Glutamatergic neuron (in vitro differentiated cells): ENCODE measurements around the gene CSHL1. TPM values are rescaled to one million over a fixed set of nuclear protein-coding genes. Genes with fewer than 3 reads are reported as not detected.
A peak's percentile ranks its signal among the peaks of the same experiment; 100 is the strongest.
"Not testable (repeated sequence)": the region's sequence is repeated elsewhere in the genome, so short reads cannot be mapped to it uniquely, and the experiment has no call there.

ENCODE experiments used
- DNase-seq: peaks from one replicate; pipeline ENCODE4 v3.0.0; 2022
- H3K27ac Mint-ChIP-seq: one replicate; pipeline ENCODE4 v1.8.0; 2020; ENCODE audit warnings: mild to moderate bottlenecking, mixed read lengths, inconsistent platforms; ENCODE audit not compliant: unreplicated experiment
- H3K27me3 Mint-ChIP-seq: one replicate; pipeline ENCODE4 v1.8.0; 2020; ENCODE audit warnings: mild to moderate bottlenecking, moderate library complexity, mixed read lengths, inconsistent platforms; ENCODE audit not compliant: unreplicated experiment
- H3K36me3 Mint-ChIP-seq: one replicate; pipeline ENCODE4 v1.8.0; 2020; ENCODE audit warnings: mild to moderate bottlenecking, mixed read lengths, inconsistent platforms; ENCODE audit not compliant: unreplicated experiment
- H3K4me1 Mint-ChIP-seq: one replicate; pipeline ENCODE4 v1.8.0; 2020; ENCODE audit warnings: mild to moderate bottlenecking, low read depth, mixed read lengths, inconsistent platforms; ENCODE audit not compliant: unreplicated experiment
- H3K4me3 Mint-ChIP-seq: one replicate; pipeline ENCODE4 v1.8.0; 2020; ENCODE audit warnings: mild to moderate bottlenecking, mixed read lengths, inconsistent platforms; ENCODE audit not compliant: unreplicated experiment
- H3K9me3 Mint-ChIP-seq: one replicate; pipeline ENCODE4 v1.8.0; 2020; ENCODE audit warnings: mild to moderate bottlenecking, moderate library complexity, mixed read lengths, inconsistent platforms; ENCODE audit not compliant: unreplicated experiment
- total RNA-seq: library from RNA; stranded (reverse); fragmentation: NEBNext Ultra II Directional; extraction: Animal tissue kit (Norgen Biotek cat#: 25700); gene quantifications from one replicate; pipeline ENCODE4 v1.2.1, GENCODE V29; 2021; ENCODE audit not compliant: unreplicated experiment
- TF ChIP-seq, protein P1 (sequence below): fragments of 200-600 bp; sonication (generic); IDR thresholded peaks from one replicate; pipeline ENCODE4 v1.5.0; 2021; ENCODE audit not compliant: partially characterized antibody, unreplicated experiment

The CSHL1 gene
- total RNA-seq, 1 donor from 2014 or later: not detected

DNA sequence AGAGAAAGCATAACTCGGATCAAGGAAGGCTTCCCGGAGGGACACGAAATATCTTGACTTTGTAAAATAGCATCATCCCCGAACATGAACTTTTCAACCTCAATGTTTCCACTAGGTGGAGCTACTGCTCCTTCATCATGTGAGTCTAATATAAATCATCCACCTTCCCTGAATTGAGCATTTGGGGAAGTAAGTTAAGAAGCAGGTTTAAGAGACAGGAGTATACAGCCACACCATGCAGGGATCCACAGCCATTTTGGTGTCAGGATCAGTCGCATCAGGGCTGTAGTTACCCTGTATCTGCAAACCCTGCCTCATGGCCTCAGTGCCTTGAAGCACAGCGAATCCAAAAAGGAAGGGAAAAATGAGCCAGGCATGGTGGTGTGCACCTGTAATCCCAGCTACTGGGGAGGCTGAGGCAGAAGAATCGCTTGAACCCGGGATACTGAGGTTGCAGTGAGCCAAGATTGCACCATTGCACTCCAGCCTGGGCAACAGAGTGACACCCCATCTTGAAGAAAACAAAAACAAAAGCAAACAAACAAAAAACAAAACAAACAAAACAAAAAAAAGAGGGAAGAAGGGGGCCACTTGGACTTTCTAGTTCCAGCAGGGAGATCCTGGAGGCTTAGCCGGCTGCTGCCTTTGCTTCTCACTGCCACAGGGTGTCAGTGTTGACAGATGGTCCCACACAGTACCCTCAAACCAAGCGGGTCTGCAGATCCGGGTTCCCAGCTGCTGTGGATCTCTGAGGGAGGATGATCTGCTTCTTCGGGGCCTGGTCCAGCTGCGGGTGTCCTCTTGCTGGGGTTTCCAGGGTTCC, 21.8 kb downstream of the CSHL1 start:
- Mint-ChIP-seq H3K4me1 (peaks cover 24% of the 10 kb centered on the region), H3K27ac (peak overlapping the region; percentile 89)
- H3K36me3 Mint-ChIP-seq, H3K9me3 Mint-ChIP-seq, H3K4me3 Mint-ChIP-seq, H3K27me3 Mint-ChIP-seq: not testable (repeated sequence)
- DNase-seq: peak; percentile 53
- TF ChIP-seq, protein P1, sequence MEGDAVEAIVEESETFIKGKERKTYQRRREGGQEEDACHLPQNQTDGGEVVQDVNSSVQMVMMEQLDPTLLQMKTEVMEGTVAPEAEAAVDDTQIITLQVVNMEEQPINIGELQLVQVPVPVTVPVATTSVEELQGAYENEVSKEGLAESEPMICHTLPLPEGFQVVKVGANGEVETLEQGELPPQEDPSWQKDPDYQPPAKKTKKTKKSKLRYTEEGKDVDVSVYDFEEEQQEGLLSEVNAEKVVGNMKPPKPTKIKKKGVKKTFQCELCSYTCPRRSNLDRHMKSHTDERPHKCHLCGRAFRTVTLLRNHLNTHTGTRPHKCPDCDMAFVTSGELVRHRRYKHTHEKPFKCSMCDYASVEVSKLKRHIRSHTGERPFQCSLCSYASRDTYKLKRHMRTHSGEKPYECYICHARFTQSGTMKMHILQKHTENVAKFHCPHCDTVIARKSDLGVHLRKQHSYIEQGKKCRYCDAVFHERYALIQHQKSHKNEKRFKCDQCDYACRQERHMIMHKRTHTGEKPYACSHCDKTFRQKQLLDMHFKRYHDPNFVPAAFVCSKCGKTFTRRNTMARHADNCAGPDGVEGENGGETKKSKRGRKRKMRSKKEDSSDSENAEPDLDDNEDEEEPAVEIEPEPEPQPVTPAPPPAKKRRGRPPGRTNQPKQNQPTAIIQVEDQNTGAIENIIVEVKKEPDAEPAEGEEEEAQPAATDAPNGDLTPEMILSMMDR: peak; percentile 65

DNA sequence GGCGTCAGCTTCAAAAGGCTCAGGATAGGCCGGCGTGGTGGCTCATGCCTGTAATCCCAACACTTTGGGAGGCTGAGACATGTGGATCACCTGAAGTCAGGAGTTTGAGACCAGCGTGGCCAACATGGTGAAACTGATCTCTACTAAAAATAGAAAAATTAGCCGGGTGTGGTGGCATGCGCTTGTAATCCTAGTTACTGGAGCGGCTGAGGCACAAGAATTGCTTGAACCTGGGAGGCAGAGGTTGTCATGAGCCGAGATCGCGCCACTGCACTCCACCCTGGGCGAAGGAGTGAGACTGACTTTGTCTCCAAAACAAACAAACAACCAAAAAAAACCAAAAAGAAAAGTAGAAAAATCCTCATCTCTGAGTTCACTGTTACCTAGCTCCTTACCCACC, 25.9 kb downstream of the CSHL1 start:
- not testable (repeated sequence) for H3K27me3 Mint-ChIP-seq, H3K27ac Mint-ChIP-seq, H3K4me3 Mint-ChIP-seq, H3K9me3 Mint-ChIP-seq, DNase-seq, H3K36me3 Mint-ChIP-seq
- H3K4me1 Mint-ChIP-seq: peaks cover 22% of the 10 kb centered on the region

DNA sequence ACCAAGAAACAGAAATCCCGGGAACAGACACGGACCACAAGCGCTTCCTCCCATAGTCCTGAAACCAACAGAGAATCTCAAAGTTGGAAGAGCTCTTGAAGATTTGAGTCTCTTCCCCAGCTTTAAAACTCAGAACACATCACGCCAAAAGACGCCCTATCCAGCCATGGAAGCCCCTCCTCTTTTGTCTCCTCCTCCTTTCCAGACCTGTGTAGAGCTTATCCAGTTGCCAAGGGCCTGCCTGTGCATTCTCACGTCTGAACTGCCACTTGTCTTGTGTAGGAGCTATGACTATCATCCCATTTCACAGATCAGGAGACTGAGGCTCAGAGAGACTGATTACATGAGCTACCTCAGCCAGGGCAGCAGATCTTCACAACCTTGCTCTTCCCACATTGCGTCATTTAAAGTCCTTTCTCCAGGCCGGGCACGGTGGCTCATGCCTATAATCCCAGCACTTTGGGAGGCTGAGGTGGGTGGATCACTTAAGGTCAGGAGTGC, 28.4 kb downstream of the CSHL1 start:
- H3K27me3 Mint-ChIP-seq, H3K4me3 Mint-ChIP-seq, H3K9me3 Mint-ChIP-seq, H3K36me3 Mint-ChIP-seq, H3K27ac Mint-ChIP-seq, DNase-seq: not testable (repeated sequence)
- H3K4me1 Mint-ChIP-seq: peaks cover 13% of the 10 kb centered on the region

DNA sequence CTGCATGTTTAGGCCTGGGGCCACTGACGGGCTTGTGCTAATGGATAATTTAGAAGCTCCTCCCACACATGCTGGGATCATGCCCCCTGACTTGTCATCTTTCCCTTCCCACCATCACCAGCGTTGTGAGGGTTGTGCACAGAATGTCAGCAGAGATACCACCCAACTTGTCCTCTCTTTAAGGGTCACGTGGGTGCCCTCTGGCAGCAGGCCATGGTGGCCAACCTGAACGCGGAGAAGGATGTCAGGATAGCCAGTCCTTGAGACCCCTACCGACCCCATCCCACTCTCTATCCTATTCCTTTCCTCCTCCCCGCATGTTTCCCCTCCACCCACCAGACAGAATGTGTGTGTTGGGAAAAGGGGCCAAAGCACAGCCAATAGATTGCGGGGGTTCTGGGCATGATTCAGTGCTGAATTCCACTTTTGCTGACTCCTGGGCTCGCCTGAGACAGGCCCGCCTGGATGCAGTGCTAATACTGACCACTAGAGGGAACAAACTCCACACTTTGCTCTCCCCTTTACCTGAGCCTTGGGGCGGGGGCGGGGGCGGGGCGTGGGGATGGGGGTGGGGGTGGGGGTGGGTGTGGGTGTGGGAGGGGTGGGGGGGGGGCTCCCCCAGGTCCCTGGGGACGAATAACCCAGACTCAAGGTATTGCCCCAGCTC, 29.0 kb downstream of the CSHL1 start, which contains the start of gene GH2:
Gene GH2 (minus strand): TSS at position 10 of the 667 bp plus-strand sequence. CDS start 143 bp downstream, outside the sequence.
- H3K36me3 Mint-ChIP-seq: no peaks in the 10 kb centered on the region
- peaks cover 5% of the 10 kb centered on the region for H3K27me3 Mint-ChIP-seq
- H3K4me3 Mint-ChIP-seq: no peak within 1 kb of the TSS
- DNase-seq: peak; percentile 68
- peaks cover 7% of the 10 kb centered on the region for H3K4me1 Mint-ChIP-seq
- TF ChIP-seq, protein P1: peak; percentile 54
- peak within 1 kb of the TSS; percentile 38 for H3K27ac Mint-ChIP-seq
- peaks cover 1% of the 10 kb centered on the region for H3K9me3 Mint-ChIP-seq

DNA sequence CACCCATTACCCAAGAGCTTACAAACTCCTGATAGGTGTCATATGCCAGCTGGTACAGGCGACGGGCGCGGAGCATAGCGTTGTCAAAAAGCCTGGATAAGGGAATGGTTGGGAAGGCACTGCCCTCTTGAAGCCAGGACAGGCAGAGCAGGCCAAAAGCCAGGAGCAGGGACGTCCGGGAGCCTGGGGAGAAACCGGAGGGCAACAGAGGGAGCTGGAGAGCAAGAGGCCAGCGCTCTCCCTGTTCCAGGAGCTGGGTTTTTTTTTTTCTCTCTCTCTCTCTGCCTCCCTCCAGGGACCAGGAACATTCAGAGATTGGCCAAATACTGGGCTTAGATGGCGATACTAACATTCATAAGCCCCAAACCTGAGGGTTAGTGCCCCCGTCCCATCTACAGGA, 29.7 kb downstream of the CSHL1 start:
- not testable (repeated sequence) for H3K27me3 Mint-ChIP-seq, H3K4me1 Mint-ChIP-seq, H3K4me3 Mint-ChIP-seq, H3K9me3 Mint-ChIP-seq, H3K36me3 Mint-ChIP-seq, H3K27ac Mint-ChIP-seq
- DNase-seq: peak; percentile 53

DNA sequence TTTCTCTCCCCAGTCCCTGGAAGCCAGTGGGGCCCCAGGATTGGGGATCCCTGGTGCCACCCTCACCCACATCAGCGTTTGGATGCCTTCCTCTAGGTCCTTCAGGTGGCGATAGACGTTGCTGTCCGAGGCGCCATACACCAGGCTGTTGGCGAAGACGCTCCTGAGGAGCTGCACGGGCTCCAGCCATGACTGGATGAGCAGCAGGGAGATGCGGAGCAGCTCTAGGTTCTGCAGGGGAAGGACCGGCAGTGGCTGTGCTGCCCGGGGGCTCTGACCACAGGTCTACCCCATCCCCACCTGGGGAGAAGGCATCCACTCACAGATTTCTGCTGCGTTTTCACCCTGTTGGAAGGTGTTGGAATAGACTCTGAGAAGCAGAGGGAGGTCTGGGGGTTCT, 30.4 kb downstream of the CSHL1 start:
- Mint-ChIP-seq H3K9me3 (peaks cover 1% of the 10 kb centered on the region), H3K4me3 (no peak overlapping the region), H3K36me3 (no peaks in the 10 kb centered on the region), H3K27me3 (peaks cover 5% of the 10 kb centered on the region), H3K4me1 (peaks cover 4% of the 10 kb centered on the region), H3K27ac (no peak overlapping the region)
- TF ChIP-seq, protein P1: no peak
- no peak for DNase-seq

DNA sequence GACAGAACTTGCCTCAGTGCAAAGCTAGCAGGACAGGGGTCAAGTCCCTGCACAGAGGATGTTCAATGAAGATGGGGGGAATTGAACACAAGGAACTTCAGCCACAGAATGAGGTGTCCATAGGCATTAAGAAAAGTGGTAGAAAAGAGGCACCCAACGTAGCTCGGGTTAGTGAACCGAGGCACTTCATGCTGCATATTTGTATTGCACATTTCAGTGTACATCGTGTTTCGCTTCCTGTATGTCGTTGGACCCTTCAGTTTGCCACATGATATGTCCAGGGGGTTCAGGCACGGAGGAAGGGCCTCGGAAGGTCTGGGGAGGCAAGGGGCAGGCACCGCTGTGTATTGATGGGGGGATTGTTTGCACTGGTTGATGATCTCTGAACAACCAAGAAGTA, 32.6 kb downstream of the CSHL1 start:
- H3K9me3 Mint-ChIP-seq, H3K36me3 Mint-ChIP-seq, H3K27ac Mint-ChIP-seq: not testable (repeated sequence)

DNA sequence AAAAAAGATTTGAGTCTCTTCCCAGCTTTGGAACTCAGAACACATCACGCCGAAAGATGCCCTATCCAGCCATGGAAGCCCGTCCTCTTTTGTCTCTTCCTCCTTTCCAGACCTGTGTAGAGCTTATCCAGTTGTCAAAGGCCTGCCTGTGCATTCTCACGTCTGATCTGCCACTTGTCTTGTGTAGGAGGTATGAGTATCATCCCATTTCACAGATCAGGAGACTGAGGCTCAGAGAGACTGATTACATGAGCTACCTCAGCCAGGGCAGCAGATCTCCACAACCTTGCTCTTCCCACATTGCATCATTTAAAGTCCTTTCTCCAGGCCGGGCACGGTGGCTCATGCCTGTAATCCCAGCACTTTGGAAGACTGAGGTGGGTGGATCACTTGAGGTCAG, 36.4 kb downstream of the CSHL1 start:
- H3K9me3 Mint-ChIP-seq, H3K27ac Mint-ChIP-seq, H3K4me1 Mint-ChIP-seq, H3K36me3 Mint-ChIP-seq, H3K4me3 Mint-ChIP-seq, H3K27me3 Mint-ChIP-seq, DNase-seq: not testable (repeated sequence)

More for the DNA sequence above, 32.6 kb downstream of the CSHL1 start:
- H3K27me3 Mint-ChIP-seq, H3K4me1 Mint-ChIP-seq, H3K4me3 Mint-ChIP-seq, DNase-seq: not testable (repeated sequence)

DNA sequence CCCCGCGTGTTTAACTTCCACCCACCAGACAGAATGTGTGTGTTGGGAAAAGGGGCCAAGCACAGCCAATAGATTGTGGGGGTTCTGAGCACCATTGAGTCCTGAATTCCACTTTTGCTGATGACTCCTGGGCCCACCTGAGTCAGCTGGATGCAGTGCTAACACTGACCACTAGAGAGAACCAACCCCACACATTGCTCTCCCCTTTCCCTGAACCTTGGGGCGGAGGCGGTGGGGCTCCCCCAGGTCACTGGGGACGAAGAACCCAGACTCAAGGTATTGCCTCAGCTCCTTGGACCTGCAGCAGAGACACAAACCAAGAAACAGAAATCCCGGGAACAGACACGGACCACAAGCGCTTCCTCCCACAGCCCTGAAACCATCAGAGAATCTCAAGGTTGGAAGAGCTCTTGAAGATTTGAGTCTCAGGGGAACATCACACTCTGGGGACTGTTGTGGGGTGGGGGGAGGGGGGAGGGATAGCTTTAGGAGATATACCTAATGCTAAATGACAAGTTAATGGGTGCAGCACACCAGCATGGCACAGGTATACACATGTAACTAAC, 36.9 kb downstream of the CSHL1 start:
- H3K9me3 Mint-ChIP-seq, DNase-seq, H3K4me3 Mint-ChIP-seq, H3K4me1 Mint-ChIP-seq, H3K27me3 Mint-ChIP-seq, H3K27ac Mint-ChIP-seq, H3K36me3 Mint-ChIP-seq: not testable (repeated sequence)
